GM18517 (cell line): Measurements from ENCODE around the gene MTMR3.
"Not testable (repeated sequence)": the region's sequence is repeated elsewhere in the genome, so short reads cannot be mapped to it uniquely, and the experiment has no call there.

Experiments
- ATAC-seq: cut with Tn5 transposase; IDR thresholded peaks from one replicate; pipeline ENCODE4 v1.9.1; 2021; ENCODE audit warnings: mild to moderate bottlenecking, moderate library complexity; ENCODE audit not compliant: unreplicated experiment

The MTMR3 gene

DNA sequence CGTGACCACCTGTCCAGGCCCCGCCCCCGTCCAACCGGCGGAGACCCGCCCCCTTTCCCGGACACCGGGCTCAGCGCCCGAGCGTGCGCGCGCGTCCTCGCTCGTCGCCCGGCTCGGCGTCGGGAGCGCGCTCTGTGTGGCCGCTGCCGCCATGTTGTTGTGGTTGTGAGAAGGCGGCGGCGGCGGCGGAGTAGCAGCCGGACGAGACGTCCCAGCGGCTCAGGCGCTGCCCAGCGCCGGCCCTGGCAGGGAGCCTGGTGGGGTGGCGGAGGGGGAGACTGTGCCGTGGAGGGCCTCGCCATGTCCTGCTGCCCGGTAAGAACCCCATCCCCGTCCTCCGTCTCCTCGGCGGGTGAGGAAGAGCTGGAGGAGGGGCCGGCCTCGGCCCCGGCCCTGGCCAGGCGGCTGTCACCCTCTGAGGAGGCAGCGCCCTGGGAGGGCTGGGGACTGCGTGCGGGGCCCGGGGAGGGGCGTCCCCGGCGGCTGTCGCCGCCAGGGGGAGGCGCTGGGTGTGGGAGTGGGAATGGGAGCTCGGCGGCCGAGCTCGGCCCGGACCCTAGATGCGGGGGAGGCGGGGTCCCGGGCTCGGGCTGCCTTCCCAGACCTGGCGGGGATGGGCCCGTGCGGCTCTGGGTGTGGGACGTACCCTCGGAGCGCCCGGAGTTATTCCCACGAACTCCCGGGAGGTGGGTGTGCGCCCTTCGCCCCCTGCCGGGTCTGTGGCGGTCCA, at the start of gene MTMR3:
Gene MTMR3, plus strand, starts transcription at position 130 of the 730 bp plus-strand sequence. CDS start 87,886 bp downstream, outside the sequence.
- ATAC-seq, result peak; percentile 70

DNA sequence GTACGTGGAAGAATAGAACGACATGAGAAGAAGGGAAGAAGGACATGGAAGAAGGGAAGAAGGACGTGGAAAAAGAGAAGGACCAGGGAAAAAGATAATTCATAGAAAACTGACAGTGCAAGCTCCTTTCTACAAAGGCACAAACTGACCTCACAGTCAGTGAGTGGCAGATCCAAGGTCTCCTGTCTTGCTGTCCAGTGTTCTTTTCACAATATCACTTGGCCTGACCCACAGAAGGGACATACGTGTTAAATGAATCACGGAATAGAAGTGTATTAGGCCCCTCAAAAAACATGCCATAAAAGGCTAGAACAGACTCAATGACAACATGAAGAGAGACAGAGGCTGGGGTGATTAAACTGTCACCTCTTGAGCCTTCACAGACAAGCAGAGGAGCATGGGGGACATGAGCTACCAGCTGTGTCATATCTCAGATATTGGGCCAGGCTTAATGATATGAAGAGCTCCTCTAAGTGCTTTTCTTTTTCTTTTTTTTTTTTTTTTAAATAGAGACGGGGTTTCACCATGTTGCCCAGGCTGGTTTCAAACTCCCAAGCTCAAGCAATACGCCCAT, 49.5 kb upstream of the MTMR3 start:
- ATAC-seq, result no peak

DNA sequence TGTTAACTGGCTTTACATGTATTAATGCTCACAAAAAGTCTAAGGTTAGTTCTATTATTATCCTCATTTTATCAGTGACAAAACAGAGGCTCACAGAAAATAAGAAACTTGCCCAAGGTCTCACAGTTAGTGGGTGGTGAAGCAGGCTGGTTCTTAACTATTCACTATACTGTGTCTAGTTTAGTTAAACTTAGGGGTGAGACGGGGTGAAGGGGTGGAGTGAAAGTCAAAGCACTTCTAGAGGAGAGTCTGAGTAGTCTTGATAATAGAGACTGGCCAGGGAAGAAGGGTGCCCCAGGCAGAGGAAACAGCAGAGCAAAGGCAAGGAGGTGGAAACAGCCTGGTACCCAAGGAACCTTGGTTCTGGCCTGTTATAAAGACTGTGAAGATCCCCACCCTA, 48.9 kb upstream of the MTMR3 start:
- no peak for ATAC-seq

DNA sequence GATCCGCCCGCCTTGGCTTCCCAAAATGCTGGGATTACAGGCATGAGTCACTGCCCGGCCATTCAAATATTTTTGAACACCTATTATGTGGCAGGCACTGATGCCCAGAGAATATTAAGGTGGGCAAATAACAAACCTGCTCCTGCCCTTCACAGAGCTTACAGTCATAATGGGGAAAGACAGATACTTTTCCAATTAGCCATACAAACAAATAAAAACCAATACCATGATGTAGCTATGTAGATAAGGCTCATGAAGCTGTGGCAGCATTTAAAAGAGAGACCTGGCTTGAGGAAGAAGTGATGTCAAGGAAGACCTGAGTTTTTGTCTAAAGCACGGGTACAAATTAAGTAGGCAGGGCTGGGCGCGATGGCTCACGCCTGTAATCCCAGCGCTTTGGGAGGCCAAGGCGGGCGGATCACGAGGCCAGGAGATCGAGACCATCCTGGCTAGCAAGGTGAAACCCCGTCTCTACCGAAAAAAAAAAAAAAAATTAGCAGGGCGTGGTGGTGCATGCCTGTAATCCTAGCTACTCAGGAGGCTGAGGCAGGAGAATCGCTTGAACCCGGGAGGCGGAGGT, 46.1 kb upstream of the MTMR3 start:
- not testable (repeated sequence) for ATAC-seq

DNA sequence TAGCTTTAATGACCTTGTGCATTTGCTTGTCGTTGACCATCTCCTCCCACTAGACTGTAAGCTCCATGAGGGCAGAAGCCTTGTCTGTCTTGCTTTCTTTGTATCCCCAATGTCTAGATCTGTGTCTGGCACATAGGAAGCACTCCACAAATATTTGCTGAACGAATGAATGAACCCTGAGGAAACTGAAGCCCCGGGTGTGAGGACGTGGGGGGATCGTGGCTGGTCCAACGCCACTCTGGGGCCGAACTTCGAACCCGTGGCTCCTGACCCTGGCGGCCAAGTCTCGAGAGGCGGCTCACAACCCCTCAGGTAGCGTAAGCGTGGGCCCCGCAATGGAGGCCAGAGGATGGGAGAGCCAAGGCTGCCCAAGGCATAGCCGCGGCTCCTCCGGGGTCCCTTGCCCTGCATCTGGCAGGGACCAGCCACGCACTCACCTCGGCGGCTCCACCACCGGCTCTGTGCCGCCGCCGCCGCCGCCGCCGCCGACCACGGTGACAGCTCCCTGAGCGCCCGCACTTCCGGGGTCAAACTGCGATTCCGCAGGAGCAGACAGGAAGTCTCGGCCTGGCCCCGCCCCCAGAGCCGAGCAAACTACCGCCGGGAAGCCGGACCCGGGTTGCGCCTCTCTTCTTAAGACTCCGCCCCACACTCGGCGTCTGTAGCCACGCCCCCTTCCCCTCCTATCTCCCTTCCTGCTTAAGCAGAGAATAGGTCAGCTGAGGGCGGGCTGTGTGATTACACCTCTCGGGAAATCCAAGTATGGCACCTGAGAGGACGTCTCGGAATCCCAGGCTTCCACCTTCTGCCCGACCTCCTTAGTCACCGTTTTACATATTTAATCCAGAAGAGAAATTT, 45.0 kb upstream of the MTMR3 start, which contains the start of gene ASCC2:
Gene ASCC2, minus strand, starts transcription at position 534 of the 858 bp plus-strand sequence. CDS start 5,949 bp downstream, outside the sequence.
- peak; percentile 90 for ATAC-seq

DNA sequence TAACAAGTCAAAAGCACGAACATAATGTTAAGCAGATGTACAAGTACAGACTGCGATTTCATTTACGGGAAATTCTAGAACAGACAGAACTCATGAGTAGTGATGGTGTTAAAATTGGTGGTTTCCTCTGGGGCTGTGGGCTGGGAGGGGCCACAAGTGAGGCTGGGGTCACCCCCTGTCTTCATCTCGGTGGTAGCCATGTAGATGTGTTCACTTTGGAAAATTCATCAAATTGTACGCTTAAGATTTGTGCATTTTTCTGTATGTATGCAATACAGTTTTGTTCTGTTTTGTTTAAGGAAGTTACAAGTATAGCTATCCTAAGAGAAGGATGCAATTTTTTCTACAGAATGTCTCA, 44.4 kb upstream of the MTMR3 start:
- ATAC-seq, result peak; percentile 12

DNA sequence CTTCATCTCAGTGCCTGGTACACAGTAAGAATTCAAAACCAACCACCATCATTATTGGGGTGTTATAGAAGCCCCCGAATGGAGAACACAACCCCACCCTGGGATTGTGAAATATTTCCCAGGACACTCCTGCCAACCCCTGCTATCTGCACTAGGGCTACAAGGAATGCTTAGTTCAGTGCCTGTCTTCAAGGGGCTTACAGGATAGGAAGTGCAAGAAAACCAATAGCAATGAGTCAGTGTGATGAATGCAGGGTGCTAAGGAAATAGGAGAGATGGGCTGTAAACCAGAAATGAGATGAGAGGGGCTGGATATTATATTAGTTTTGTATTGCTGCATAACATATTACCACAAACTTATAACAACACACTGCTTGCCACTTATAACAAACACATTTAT, 43.9 kb upstream of the MTMR3 start:
- no peak for ATAC-seq

DNA sequence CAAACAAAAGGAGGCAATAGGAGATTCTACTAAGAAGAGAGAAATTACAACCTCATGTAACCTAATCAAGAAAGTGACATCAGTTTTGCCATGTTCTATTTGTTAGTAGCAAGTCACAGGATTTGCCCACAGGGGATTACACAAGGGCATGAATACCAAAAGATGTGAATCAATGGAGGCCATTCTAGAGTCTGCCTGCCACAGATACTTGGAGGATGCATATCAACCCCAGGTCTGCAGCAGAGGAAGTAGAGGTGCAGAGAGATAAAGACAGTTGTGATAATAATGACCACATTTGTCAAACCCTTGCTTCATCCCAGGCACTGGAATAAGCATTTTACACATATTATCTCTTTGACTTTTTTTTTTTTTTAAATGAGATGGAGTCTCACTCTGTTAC, 42.5 kb upstream of the MTMR3 start:
- no peak for ATAC-seq

DNA sequence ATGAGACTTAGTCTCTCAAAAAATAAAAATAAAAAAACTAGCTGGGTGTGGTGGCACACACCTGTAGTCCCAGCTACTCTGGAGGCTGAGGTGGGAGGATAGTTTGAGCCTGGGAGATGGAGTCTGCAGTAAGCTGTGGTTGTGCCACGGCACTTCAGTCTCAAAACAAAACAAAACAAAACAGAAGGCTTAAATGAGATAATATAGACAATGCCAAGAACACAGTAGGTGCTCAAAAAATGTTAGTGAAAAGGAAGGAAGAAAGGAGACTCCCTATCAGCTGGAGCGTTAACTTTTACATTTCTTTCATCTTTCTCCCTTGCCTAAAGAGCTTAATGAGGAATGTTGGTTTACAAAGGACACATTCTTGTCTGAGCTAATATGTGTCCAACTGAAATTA, 40.8 kb upstream of the MTMR3 start:
- ATAC-seq, result no peak

DNA sequence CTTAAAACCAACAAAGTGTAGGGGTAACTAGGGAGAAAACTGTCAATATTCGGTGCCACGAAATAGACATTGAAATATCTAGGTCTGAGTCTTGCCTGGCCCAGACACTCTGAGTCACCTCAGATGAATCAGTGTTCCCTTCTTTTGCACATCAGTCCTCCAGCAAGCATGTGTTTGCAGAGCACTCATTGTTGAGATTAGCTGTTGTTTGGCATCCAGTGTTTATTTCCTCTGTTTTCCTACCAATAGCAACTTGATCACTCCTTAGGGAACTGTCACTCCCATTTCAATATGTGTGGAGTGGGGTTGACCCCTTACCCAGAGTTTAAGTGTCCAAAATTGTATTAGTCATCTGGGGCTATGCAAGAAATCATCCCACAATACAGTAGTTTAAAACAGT, 40.2 kb upstream of the MTMR3 start:
- no peak for ATAC-seq

DNA sequence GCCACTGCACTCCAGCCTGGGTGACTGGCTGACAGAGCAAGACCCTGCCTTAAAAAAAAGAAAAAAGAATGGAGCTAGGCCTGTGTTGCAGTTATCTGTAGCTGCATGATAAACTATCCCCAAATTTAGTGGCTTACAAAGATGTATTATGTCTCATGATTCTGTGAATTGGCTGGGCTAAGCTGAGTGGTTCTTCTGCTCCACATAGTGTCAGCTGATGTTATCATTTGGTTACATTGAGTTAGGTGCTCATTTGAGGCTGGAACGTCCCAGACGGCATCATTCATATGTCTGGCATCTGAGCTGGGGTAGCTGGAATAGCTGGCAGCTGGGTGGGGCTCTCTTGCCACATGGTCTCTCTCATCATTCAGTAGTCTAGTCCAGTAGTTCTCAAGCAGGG, 36.7 kb upstream of the MTMR3 start:
- no peak for ATAC-seq

DNA sequence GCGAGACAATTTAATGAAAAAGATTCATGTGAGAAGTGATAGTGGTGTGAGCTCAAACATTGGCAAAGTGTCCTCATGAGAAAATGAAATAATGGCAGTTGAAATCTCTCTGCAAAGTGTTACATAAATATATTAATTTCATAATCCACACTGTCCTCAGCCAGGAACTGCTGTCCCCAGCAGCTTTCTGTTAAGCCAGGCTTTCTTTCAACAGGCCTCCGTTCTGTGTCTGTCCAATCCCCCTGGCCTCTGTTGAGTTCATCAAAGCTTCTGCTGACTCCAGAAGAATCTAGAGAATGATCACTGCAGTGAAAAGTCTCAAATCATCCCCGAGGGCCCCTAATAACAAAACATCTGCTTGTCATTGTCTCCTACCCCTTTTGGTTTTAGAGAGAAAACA, 34.9 kb upstream of the MTMR3 start:
- ATAC-seq, result no peak

DNA sequence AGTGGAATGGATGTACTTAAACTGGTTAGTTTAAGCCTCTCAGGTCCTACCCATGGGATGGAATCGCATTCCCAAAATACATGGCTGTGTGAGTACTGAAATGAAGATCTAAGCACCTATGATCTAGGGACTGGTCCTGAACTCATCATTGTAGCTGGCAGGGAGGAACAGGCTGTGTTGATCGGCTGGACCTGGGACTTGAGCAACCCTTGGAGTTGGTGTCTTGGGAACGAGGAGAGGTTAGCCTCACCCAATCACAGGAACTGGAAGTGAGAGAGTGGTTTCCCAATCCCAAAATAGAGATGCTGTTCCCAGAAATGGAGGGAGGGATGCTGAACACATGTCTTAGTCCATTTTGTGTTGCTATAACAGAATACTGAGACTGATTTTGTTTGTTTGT, 28.5 kb upstream of the MTMR3 start:
- no peak for ATAC-seq

DNA sequence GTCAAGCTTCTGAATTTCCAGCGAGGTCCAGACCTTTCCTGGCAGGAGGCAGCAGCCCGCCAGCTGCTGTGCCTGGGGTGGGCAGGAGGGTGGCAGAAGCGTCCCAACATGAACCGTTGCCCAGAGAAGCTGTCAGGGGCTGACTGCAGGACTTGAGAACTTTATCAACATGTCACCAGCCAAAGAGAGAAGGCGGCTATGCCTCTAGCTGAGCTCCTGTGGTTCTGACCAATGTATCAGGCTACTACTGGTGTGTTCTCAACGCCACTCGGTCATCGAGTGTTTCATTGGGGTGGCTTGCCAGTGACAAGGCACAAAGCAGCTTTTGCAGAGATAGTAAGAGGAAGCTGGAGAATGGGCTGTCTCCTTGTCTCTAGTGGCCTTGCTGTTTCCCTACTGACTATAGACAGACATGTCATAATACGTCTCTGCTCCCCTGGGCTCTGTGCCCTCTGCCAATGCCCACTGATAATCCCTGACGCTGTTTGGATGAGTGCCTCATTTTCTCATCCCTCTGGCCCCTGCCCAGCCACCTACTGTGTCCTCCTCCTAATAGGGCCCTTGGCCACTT, 27.3 kb upstream of the MTMR3 start:
- ATAC-seq, result no peak

DNA sequence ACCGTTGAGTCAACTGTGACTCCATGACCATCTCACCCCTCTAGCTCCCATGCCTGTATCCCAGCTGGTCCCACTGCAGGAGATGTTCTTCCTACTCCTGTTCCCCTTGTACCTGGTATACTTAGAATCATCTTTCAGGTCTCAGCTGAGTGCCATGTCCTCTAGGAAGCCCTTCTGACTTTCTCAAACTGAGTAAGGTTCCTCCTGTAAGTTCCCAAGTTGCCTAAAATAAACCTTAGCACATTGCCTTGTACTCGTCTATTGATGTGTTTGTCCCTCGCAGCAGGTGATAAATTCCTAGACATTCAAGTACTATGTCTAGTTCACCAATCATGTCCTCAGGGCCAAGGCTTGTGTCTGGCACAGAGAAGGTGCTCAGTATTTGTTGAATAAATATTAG, 26.5 kb upstream of the MTMR3 start:
- ATAC-seq, result no peak

DNA sequence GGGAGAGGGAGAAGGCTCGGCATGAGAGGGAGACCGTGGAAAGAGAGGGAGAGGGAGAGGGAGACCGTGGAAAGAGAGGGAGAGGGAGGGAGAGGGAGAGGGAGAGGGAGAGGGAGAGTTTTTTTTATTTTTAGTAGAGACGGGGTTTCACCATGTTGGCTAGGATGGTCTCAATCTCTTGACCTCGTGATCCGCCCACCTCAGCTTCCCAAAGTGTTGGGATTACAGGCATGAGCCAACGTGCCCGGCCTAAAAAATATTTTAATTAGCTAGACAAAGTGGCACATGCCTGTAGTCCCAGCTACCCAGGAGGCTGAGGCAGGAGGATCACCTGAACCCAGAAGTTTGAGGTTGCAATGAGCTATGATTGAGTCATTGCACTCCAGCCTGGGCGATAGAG, 23.9 kb upstream of the MTMR3 start:
- not testable (repeated sequence) for ATAC-seq

DNA sequence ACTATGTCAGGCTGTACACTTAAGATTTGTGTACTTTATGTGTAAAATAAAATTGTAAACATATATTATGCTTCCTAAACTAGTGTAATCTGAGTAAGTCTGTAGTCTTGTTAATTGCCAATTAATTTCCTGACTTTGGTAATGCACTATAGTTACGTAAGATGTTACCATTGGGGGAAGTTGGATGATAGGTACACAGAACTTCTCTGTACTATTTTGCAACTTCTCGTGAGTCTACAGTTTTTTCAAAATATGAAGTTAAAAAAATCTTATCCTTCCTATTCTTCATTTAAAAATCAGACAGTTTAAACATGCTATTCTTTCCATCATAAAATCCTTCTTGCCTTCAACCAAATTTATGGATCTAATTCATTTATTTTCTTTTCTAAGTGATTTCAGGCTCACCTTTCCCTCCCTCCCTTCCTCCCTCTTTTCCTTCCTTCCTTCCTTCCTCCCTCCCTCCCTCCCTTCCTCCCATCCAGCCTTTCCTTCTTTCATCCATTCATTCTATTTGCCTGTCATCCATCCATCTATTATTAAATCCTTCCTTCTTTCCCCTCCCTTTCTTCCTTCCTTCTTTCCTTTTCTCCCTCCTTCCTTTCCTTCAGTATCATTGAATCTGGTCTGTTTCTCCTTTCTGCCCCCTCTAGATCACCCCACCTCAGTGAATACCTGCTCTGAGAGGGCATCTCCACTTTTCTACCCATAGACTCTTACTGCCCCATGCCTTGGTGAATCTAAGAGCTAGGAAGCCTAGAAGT, 22.8 kb upstream of the MTMR3 start:
- ATAC-seq, result no peak

DNA sequence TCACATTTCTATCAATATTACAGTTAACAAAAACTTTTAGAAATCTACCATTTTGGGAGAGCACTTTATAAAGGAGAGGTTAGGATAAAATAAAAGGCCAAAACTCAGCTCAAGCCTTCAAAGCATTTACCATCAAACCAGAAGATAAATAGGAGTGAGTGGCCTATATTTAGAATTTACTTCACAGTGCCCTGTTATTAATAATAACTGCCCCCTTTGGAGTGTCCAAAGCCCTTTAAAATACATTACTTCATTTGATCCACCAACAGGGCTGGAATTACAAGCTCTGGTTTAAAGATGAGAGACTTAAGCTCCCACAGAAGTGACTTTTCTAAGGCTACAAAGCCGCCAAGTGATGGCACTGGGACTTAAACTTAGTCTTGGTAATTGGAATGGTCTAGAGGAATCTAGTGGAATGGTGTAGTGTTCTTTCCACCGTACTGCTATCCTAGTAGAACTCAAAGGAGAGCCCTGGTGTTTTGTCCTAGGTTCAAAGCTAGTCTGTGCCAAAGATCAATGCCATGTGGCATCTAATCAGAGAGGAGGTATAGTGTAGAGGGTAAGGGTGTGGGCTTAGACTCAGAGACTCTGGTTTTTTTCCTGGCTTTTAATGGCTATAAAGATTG, 21.2 kb upstream of the MTMR3 start:
- no peak for ATAC-seq

DNA sequence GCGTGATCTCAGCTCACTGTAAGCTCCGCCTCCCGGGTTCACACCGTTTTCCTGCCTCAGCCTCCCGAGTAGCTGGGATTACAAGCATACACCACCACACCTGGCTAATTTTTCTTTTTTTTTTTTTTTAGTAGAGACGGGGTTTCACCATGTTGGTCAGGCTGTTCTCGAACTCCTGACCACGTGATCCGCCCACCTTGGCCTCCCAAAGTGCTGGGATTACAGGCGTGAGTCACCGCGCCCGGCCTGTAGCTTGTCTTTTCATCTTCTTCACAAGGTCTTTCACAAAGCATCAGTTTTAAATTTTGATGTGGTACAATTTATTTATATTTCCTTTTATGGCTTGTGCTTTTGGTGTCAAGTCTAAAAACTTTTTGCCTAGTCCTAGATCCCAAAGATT, 17.4 kb upstream of the MTMR3 start:
- ATAC-seq, result not testable (repeated sequence)

DNA sequence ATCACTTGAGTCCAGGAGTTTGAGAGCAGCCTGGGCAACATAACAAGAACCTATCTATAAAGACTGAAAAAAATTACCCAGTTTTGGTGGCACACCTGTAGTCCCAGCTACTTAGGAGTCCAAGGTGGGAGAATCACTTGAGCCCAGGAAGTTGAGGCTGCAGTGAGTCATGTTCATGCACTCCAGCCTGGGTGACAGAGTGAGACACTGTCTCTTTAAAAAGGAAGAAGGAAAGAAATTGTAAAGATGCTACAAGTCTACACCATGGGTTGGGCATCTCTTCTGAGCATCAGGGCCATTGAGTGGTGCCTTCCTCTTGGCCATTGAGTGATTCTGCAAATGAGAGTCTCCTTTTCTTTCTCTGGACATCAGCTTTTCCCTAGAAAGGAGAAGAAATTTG, 15.7 kb upstream of the MTMR3 start:
- ATAC-seq, result no peak
